Measurements from ENCODE around the gene PARVG.

The PARVG gene, protein sequence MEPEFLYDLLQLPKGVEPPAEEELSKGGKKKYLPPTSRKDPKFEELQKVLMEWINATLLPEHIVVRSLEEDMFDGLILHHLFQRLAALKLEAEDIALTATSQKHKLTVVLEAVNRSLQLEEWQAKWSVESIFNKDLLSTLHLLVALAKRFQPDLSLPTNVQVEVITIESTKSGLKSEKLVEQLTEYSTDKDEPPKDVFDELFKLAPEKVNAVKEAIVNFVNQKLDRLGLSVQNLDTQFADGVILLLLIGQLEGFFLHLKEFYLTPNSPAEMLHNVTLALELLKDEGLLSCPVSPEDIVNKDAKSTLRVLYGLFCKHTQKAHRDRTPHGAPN

DNA sequence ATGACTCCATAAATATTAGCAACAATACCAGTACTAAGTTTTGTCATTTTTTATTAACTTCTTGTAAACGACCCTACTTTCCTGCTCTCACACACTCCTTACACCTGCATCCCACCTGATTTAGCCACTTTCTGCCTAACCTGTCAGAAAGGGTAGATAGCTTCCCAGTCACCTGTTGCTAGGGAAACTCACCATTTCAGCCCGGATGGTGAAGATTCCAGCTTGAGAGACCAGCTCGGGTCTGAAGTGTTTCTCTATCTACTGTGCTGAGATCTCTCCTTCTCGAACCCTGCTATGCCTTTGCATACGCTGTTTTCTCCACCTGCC is at the start of gene PARVG:
TSS of gene PARVG (plus strand) at position 220 of the 327 bp plus-strand sequence. CDS start 2,405 bp downstream, outside the sequence.
- no peak for DNase-seq (ENCODE audit: low read depth in 2 of 2)

DNA sequence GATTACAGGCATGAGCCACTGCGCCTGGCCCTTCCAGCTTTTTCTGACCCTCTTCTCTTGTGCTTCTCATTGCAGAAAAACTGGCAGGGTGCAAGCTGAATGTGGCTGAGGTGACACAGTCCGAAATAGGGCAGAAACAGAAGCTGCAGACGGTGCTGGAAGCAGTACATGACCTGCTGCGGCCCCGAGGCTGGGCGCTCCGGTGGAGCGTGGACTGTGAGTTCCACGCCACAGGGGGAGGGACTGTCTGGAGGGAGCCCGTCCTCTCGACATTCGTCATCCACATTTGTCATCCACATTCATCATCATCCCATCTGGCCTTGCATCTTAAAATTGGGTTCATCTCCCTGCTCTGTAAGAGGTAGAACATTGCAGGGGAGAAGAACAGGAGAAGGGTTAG is 49.3 kb upstream of the PARVG start:
- no peak for DNase-seq (ENCODE audit: low read depth in 2 of 2)

DNA sequence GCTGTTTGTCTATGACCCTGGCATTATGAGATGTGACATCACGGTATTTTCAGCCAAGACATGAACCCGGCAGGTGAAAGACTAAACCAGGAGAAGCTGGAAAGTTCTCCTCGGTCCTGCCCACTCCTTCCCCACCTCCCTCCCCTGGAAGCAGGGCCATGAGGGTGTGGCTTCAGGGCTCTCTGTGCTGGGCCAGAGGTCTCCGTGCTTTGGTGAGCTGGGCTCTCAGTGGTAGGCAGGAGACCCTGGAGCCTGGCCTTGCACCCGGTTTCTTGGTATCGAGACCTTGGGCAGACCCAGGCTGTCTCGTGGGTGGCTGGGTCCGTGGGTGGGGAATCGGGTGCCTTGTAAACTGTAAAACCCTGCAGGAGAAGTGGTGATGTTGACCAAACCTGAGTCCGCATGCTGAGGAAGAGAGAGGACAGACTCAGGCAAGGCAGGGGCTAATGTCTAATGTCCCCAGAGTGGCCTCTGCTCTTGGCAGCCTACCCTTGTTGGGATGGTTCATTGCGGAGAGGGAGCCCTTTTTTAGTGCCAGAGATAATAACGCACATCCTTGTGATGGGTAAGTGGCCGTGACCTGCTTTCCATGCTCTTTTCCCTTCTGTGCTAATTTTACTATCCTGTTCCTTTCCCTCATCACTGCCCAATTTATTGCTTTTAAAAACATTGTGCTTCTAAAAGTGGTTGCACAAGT is 48.6 kb upstream of the PARVG start:
- DNase-seq (ENCODE audit: low read depth in 2 of 2) = no peak

DNA sequence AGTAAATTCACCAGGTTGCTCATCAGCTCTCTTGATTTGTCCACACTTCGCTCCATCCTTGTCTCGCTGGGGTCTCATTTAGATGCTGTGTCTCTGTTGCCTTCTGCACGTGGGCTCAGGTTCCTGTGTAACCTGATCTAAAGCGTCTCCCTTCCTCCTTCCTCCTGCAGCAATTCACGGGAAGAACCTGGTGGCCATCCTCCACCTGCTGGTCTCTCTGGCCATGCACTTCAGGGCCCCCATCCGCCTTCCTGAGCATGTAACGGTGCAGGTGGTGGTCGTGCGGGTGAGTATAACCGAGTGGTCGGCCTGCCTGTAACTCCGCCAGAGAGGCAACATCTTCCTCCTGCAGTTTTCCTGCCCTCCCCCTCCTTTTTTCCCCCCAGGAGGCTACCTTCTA is 48.0 kb upstream of the PARVG start:
- DNase-seq (ENCODE audit: low read depth in 2 of 2) = no peak

DNA sequence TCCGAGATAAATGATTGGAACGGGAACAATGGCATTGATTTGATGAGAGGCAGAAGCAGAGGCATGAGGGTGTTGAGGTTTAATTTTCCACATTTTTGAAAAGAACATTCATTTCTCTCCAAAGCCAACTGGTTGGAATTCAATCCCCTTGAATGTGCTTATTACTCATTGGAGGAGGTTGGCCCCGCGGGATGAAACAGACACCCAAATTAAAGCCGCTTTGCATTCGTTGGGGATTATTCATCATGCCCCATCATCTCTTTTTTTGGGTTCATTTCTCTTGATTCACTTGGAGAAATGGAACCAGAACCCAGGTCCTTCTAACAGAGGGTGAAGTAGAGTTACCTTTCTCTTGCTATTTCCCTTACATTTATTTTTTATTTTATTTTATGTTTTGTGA is 47.6 kb upstream of the PARVG start:
- no peak for DNase-seq (ENCODE audit: low read depth in 2 of 2)

DNA sequence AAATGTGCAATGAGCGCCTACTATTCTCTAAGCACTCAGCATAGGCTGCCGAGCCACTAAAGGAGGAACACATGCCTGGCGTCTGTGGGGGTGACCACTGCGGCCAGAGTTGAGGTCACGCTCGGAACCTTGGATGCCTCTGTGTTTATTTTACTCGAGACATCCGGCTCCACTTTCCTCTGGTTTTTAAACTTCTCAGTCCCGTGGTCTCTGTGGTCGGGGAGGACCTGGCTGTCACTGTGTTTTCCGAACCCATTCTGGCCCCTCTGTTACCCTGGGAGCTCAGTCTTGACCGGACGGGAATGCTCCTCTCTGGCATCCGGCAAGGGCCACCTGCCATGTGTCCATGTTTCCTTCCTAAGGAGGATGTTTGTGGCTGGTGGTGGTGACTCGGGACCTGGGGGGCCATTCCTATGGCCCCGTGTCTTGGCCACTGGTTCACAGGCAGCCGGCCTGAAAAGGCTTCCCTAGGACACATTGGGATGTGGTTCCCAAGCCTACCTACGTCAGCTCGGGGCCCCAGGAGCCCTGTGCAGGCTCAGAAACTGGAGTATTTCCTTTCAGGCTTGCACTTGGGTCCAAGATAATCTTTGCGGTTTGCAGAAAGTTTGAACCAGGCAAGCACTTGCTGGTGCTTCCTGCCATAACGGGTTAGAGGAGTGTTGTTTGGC is 46.7 kb upstream of the PARVG start:
- DNase-seq (ENCODE audit: low read depth in 2 of 2) = no peak

DNA sequence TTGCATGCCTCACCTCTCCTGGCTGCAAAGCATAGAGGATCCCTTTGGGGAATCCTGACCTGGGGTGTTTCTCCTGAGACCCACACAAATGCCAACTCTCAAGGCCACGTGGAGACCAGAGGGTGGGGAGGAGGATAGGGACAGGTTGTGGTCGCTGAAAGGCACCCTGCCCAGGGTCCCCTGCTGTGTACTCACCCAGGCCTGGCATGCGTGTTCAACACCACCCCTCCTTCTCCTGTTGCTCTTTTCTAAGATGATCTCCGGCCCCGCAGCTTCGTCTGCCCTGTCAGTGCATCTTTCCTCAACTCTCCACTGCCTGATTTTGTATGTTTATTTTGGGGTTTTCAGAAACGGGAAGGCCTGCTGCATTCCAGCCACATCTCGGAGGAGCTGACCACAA is 44.6 kb upstream of the PARVG start:
- no peak for DNase-seq (ENCODE audit: low read depth in 2 of 2)

DNA sequence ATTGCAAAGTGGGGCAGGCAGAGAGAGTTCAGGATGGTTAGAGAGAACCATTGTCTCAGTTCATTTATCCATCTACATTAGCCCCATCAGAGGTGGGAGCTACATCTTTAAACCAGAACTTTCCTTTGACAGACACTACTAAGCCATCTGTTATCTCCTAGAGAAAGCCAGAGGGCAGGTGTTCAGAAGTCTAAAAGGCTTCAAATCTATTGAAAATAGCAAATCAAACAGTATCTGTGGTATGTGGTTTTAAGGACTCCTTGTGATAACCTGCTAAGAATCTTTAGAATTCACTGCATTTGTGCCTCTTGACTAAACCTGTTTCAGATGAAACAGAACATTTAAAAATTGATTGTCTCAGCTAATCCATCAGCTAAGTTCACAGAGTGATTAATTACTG is 43.9 kb upstream of the PARVG start:
- DNase-seq (ENCODE audit: low read depth in 2 of 2) = no peak

DNA sequence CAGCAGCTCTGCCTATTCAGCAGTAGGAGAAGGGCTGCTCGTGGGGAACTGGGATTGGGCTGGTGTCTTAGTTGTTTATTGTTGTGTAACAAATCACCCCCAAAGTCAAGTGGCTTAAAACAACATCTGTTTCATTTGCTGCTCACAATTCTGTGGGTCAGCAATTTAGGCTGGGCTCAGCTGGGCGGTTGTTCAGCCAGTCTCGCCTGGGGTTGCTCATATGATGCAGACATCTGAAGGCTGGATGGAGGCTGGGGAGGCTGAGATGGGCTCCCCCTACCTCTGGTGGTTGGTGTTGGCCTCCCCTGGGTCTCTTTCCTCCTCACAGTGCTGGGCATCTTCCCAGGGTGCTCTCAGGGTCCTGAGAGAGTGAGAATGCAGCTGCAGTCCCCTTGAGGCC is 43.3 kb upstream of the PARVG start:
- DNase-seq (ENCODE audit: low read depth in 2 of 2) = no peak

DNA sequence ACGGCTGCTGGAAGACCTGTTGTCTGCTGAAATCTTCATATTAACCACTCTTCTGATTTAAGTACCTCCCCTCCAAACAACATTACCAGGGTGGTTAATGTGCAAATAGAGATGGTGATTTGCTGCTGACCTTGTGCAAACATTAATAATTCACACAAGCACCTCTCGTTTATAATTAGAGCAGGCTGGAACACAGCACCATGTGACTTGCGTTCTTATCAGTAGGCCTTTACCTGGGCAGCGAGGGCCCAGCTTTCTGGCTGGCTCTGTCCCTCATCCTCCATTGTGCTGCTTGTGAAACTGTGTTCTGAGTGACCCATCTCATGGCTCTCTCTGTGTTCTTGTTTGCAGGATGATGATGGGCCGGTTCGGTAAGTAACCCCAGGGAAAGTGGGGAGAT is 41.0 kb upstream of the PARVG start:
- no peak for DNase-seq (ENCODE audit: low read depth in 2 of 2)

DNA sequence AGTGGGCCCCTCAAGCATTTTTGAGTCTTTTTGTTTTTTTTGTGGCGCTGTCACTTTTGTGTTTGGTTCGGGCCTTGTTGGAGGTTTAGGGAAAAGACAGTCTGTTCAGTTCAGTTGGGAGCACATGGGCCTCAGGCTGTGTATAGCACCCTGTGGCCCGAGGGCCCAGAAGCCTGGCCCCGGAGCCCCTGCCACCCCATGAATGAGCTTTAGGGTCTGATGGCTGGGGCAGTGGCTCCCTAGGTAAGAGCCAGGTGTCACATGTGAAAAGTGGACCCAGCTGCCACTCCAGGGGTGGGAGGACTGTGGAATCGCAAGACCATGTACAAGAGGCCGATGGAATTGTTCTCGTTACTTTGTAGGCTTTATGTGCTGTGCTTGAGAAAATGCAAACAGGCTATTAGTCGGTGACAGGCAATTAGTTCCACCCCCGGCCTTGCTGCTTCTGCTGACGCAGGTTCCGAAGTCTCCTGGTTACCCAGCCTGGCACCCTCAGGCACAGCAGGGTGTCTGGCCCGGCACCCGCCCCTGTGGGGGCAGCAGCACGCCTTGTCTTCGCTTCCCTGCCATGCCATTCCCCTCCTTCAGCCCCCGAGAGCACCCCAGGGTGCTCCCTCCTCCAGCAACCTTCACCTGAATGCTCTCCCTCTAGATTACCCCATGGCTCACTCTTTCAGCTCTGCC is 38.2 kb upstream of the PARVG start:
- no peak for DNase-seq (ENCODE audit: low read depth in 2 of 2)

DNA sequence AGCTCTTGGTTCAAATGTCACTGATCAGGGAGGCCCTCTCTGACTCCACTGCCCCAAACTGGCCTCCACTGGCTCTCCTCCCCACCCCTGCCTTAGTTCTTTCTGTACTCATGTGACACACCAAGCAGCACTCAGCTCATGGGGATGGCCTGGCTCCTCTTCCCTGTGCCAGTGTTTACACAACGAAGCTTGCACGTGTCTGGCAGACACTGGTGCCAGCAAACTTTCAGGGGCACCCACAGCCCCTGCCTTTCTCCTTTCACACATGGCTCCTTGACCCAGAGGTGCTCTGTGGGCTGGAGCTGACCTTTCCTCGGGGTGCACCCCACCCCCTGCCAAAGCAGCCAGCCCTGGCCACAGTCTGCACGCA is 37.6 kb upstream of the PARVG start:
- DNase-seq (ENCODE audit: low read depth in 2 of 2) = no peak

DNA sequence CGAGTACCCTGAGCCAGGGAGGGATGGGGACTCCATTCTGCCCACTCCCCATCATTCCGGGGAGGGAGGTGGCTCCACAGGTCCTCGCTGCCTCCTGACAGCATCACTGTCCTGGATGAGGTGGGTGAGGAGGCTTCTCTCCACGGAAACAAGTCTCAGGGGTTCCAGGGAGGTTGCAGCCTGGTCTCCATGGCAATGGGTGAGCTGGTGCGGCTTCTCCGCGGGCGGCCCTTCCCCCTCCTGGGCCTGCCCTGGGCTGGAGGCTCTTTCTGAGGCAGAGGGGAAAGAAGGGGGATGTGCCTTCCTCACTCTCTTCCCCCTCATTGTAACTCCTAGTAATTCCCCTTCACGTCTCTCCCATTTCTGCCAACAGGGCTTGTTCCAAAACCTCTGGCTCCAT is 37.1 kb upstream of the PARVG start:
- no peak for DNase-seq (ENCODE audit: low read depth in 2 of 2)

DNA sequence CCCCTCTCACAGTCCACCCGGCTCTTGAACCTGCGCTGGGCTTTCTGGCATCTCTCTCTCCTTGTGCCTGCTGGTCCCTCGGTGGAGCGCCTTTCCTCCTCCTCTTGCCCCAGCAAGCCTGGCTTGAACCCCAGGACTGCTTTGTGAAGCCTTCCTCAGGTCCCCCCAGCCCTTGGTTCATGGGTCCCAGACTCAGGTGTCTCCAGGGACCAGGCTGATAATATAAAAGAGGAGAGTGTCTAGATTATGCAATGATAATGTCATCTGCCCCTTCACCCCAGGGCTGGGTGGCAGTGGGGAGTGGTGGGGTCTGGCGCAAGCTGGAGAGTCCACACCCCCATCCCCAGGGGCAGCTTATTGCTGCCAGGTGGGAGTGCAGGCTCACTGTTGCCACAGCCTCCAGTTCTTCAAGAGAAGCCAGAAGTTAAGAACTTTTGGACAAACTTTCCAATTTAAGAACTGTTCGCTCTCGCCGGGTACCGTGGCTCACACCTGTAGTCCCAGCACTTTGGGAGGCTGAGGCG is 36.6 kb upstream of the PARVG start:
- DNase-seq (ENCODE audit: low read depth in 2 of 2) = no peak

DNA sequence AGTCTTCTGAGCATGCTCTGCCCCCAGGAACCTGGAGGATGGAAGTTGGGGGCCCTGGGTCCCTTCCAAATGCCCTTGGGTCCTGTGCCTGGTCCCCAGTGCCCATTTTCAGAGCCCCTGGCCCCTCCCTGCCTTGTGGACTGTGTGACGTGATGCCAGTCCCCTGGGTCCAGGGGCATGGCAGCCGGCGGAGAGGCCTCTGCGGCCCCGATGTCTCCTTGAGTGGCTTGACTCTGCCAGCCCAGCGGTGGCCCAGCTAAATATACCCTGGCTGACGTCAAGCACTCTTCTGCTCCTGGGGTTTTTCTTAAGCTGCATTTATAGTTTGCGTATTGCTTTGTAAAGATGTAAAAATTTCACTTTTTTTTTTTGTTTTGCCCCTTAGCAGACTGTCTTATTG is 35.2 kb upstream of the PARVG start:
- no peak for DNase-seq (ENCODE audit: low read depth in 2 of 2)

DNA sequence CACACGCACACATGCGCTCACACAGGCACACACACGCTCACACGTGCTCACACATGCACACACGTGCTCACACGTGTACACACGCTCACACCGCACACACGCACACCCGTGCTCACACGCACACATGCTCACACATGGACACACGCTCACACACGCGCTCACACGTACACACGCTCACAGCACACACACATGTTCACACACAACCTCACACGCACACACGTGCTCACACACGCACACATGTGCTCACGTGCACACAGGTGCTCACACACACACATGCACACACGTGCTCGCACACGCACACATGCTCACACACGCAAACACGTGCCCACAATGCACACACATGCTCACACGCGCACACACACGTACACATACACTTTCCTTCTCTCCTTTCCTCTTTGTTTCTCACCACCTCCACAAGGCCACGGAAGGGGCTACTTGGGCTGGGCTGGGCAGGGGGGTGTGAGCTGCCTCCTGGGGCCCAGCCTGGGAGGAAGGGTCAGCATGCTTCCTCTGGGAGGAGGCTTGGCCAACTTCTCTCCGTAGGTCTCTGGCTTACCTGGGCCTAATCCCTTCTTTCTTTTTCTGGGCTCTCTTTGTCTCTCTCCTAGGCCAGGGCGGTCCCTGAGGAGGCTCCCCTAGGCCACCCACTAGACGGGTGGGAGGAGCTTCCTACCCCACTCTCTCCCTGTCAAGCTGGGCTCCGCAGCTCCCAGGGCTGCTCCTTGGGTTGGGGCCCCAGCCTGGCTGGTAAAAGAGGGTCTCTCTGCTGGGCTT is 34.5 kb upstream of the PARVG start:
- no peak for DNase-seq (ENCODE audit: low read depth in 2 of 2)

DNA sequence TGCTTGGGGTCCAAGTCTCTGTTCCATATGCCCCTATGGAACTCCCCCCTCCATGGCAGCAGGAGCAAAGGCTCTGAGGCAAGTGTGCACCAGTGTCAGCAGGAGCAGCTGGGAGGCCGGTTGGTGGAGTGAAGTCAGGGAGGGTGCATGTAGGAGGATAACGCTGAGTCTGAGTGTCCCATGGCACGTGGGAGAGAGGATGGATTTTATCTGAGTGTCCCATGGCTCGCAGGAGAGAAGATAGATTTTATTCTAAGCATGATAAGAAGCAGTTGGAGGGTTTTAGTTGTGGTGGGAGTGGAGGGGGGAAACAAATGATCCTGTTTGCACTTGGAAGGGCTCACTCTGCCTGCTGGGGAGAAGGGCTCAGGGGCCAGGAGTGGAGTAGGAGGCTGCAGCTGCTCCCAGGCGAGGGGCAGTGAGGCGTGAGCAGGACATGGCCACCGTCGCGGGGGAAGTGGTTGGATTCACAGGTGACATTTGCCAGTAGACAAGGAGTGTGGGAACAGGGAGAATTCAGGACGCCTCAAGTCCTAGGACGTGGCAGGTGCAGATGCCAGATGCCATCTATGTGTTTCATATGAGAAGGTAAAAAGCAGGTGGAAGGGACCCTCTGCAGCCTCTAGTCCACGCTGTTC is 33.6 kb upstream of the PARVG start:
- DNase-seq (ENCODE audit: low read depth in 2 of 2) = no peak

DNA sequence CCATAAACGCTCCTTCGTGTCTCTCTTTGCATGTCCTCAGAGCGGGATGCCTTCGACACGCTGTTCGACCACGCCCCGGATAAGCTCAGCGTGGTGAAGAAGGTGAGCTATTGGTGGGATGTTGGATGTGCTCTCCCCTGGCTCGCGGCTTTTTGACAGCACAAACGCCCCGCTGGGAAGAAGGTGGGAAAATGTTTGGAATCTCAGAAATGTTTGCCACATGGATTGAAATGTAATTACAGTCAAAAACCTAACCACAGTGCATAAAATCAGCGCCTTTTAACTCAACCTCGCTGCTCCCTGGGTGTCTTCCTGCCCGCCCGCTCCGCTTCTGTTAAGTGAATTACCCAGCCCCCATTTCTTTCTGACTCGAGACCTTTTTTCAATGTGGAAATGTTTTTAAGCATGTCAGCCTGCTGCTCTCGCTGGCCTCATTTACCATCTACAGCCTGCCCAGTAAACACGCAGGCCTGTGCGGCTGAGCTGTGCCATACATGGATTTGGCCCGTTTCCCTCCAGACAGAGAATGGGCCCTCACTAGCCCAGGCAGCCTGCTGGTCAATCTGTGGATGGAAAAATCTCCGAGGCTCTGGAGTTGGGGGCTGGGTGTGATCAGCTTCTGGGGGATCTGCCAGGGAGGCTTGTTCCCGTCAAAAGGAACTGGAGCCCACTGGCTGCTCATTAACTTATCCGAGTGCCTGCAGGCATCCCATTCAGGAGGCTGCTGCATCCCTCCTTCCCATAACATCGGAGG is 32.7 kb upstream of the PARVG start:
- no peak for DNase-seq (ENCODE audit: low read depth in 2 of 2)

DNA sequence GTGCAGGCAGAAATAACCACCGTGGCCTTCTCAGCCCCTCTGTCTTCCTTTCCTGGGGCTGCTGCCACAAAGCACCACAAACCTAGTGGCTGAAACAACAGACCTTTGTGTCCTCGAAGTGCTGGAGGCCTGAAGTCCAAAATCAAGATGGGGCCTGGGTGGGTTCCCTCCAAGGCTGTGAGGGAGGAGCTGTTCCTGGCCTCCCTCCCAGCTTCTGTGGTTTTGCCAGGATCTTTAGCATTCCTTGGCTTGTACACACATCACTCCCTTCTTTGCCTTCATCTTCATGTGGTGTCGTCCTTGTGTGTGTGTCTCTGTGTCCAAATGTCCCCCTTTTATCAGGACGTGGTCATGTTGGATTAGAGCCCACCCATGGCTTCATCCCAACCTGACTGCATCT is 29.0 kb upstream of the PARVG start:
- DNase-seq (ENCODE audit: low read depth in 2 of 2) = no peak

DNA sequence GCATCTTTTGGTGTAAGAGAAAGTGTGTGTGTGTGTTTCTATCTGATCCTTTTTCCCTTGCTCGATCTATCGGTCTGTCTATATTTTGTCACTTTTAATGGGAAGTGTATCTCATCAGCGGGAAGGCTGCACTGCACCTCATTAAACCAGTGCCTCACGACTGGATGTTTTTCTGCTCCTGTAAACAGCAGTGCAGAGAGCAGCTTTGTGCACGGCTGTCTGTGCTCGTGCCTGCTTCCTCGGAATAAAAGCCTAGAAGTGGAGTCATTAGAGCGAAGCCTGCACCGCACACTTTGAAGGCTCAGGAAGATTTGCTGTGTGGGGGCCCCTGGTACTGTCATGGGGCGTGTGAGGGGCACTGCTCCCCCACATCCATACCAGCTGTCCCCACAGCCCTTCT is 27.0 kb upstream of the PARVG start:
- DNase-seq (ENCODE audit: low read depth in 2 of 2) = no peak
